Central memory CD4-positive, alpha-beta T cell (primary cell): Measurements from ENCODE around the gene COMMD1.
"Not testable (repeated sequence)": the region's sequence is repeated elsewhere in the genome, so short reads cannot be mapped to it uniquely, and the experiment has no call there.

Source experiments
- DNase-seq: peaks from one replicate; pipeline ENCODE4 v3.0.0; 2022

Gene COMMD1

DNA sequence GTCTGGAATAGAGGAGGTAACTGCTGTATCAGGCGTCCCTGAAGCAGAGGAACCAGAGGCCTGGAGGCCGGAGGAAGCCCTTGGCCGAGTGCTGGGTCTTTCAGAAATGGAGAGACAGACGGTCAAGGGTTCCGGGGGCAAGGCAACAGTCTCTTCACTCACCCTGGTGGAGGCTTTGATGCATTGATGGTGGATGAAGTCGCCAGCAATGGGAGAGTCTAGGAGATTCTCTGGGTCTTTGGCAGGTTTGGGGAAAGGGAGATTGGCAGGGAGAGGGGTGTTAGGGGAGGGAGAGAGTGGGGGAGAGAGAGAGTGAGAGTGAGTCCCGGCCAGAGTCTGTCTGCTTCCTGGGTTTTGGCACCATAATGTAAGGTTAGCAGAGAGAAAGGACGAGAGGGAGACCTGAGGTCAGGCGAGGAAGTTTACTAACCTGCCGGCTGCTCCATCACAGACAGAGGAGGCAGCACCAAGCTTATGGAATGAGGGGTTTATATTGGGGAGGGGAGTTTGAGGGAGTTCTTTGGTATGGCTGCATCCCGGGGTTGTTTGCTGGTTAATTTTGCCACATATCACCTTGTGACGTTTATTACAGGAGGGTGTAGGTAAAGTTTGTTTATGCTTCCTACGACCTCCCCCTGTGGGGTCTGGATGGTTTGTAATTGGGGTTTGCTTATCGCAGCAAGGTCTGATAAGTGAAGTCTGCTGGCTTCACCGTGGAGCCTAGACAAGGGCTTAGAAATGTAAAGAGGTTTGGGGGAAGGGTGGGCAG is 19.6 kb downstream of the COMMD1 start:
- no peak for DNase-seq

DNA sequence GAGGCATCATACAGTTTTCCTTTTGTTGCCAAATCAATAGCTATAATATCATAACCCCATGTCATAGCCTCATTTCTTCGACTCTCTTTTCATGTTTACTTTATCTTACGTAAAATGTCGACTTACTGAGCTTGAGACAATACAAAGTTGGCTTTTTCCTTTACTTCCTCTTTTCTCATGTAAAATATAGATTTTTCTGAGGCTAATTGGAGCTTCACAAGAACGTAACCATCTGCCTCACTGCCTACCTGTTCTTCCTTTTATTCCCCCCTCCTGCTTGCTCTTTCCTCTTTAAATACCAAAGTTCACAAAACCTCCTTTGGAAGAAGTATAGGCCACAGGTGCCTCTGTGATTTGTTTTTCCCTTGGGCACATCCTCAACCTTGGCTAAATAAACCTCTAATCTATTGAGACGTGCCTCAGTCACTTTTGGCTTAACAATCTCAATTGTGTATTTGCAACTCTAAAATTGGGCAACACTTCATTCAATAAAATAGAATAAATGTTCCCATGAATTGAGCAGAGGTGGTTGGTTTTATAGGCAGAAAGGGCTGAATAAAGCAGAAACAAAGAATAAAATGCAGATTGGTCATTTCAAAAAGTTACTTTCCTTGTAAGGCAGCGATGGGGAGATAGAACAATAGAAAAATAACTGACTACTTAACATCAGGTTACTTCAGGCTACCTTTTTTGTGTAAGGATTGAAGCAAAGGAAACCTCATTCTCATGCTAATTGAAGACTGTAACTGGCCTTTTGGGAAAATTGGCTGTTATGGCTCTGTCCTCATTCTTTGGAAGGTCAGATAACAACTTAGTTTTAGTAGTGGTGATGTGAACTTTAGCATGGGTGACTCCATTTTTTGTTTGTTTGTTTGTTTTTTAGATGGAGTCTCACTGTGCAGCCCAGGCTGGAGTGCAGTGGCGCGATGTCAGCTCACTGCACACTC is 21.3 kb downstream of the COMMD1 start:
- no peak for DNase-seq

DNA sequence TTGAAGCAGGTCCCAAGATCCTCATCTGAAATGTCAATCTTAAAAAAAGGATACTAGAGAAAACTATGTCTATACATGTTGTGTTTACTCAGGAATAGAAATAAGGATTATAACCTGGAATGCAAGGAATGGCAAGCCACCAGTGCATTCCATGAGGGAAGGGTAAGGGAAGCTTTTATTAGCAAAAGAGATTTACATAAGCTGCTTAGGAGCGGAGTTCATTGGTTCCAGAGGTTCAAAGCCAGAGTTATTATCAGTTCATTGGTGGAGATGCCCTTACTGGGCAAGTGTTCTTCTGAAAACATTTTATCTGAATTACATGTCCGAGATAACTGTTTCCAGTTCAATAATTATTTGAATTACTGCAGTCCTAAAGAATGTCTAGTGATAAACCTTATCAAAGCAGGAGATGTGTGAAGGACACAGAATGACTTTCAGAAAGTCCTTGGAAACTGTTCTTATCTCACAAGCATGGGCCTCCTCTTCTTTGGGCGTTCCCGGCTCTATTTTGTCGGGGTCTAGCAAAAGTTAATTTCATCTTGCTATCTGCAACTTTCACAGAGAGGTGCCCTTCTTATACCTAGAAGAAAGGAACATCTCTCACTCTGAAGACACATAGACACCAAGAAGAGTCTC is 23.5 kb downstream of the COMMD1 start:
- DNase-seq: no peak

DNA sequence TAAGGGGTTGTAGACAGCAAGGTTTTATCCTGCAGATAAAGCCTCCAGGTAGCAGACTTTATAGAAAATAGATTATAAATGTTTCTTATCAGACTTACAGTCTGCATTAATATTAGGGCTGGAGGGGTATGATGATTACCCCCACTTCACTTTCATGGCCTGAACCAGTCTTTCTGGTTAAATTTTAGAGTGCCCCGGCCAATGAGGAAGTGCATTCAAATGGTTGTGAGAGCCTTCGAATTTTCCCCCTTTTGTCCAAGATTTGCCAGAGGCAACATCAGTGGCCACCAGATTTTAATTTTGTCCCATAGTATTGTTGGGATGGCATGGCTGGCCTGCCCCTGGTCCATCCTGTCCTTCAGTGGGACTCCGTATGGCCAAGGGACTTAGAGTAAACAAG is 31.6 kb downstream of the COMMD1 start:
- no peak for DNase-seq

DNA sequence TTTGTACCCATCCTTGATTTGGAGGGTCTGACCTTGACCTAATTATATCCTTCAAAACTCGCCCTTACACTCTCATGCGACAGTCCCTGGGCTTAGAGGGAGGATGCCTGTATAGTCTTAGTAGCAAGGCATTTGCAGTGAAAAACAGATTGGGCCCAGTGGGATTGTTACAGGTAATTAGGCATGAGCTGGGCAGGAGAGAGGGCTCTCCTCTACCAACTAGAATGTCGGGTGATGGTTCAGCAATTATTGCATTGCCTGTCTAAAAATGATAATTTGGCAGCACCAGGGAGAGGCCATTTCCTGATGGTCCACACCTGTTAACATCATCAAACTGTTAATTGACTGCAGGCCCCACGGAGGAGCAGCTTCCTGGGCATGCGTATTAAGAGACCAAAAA is 32.4 kb downstream of the COMMD1 start:
- no peak for DNase-seq

DNA sequence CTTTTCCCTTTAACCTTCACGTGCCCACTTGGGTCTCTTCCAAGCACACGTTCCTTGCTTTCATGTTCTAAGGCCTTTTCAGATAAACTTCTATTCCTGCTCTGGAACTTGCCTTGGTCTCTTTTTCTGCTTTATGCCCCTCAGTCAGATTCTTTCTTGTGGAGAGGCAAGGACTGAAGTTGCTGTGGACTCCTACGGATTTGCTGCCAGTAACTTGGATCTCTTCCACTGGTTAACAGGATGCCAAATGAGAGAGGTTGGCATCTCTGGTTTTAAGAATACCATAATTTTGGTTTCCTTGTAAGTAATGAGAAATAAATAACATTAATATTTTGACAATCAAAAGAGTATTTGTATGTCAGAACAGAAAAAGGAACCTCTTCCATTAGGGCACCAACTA is 33.0 kb downstream of the COMMD1 start:
- DNase-seq: no peak

DNA sequence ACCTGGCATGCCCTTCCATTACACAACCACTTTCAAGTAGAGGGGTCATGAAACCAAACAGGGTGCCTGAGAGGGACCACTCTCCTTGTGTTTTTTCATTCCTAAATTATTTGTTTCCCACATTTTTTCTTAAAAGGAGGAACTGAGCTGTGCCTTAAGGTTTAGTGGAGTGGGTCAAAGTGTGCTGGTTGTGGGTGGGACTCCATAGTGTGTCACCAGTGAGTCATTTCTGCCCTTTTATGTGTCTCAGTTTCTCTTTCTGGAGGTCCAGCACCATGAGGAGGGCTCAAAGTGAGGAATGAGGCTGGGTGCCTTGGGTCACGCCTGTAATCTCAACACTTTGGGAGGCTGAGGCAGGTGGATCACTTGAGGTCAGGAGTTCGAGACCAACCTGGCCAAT is 37.8 kb downstream of the COMMD1 start:
- DNase-seq: no peak

DNA sequence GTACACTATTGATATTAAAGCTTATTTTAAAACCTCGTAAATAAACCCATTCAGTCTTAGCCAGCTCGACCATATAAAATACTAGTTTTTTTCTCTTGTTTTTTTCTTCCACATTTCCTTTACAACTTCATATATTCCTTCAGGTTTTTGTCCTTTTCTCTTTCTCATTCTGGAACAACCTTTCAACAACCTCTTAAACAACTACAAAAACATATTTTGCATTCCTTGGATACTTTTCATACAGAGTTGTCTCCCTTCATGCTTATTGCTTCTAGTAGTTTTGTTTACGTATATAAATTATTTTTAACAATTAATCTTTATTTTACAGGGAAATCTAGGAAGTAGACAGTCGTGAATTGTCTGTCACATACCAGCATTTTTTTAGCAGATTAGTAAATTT is 41.2 kb downstream of the COMMD1 start:
- DNase-seq: no peak

DNA sequence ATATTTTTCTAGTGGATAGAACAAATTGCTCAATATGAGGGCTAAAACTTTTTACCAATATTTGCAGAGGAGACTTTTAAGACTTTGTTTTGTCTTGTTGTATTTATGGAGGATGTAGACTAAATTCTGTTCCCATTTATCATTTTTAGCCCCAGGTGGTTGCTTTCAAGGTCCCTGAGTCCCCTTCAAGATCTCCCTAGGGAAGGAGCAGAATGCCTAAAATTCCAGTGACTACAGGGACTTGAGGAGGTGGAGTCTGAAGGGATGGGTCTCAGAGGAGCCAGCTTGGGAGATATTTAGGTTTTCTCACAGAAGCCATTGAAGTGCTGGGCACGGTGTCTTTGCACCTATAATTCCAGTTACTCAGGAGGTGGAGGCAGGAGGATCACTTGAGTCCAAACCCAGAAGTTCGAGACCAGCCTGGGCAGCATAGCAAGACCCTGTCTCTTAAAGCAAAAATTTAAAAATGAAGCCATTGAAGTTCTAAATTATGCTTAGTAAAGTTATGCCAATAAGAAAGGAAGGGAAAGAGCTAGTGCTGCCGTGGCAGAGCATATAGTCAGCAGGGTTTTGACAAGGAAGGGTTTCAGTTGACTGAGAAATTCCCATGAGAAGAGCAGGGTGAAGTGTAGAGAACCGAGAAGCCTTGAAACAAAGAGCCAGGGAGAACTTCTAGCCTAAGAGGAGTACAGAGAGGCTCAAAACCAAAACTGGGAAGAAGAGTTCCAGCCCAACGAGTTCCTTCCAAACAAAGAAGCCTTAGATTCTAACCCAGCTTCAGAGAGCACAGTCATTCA is 43.4 kb downstream of the COMMD1 start:
- no peak for DNase-seq

DNA sequence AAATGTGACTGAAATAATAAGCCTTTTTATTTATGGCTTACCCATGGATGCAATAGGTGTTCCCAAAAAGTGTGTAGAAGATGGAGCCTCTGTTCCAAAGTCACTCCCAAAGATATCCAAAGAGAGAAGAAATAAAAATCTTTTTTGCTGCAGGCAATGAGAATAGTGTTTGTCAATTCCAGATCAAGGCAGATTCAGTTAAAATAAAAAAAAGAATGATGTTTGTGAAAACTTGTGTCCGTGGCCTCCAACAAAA is 43.9 kb downstream of the COMMD1 start:
- DNase-seq: no peak

DNA sequence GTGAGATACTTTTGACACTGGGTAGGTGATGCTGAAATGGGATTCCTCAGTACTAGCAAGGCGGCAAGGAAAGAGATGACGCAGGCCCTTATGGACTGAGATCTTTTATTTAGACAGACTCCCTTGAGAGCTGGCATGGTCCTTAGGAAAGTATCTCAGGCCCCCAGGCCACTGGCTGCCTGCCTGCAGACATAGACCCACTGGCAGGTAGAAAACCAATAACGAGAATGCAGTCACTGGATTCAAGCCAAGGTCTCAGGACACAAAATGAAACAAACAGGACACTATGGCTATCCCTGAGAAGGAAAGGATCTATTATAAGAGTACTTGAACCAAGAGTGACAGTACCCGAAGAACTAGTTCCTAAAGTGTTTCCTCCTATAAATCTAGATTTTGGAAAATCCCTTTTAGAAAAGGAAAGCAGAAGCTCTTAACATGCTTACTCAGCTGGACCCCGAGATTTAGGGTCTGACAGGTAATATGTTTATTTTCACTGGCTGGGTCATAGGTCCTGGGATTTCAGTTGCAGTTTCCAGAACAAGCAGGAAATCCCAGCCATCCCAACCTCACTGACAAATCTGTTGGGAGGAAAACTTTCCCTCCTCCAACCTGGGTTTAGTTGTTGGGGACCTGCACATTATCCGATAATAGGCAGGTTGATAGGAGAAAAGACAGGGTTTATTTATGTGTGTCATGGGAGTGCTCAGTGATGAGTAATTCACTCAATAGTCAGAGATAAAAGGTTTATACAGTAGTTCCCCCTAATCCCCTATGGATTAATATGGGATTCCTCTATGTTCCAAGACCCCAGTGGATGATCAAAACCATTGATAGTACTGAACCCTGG is 44.5 kb downstream of the COMMD1 start:
- DNase-seq: no peak

DNA sequence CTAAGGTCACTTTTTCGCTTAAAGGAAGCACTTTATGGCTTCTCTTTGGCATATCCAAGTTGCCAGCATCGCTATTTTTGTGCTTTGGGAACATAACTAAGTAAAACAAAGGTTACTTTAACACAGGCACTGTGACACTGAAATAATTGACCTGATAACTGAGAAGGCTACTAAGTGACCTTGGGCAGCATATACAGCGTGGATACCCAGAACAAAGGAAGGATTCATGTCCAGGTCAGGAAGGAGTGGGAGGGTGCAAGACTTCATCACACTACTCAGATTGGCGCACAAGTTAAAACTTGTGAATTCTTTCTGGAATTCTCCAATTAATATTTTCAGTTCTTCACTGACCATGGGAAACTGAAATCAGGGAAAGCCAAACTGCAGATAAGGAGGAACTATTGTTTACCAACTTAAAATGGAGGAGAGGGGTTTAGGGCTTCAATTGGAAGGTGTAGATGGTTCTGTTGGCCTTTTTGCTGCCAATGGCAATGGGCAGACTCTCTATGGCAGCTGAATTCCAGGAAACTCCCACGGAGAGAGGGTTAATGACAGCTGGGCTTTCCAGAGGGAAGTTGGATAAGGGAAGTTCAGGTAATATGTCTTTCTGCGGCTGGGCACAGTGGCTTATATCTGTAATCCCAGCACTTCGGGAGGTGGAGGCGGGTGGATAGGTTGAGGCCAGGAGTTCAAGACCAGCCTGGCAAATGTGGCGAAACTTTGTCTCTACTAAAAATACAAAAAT is 45.3 kb downstream of the COMMD1 start:
- DNase-seq: no peak

DNA sequence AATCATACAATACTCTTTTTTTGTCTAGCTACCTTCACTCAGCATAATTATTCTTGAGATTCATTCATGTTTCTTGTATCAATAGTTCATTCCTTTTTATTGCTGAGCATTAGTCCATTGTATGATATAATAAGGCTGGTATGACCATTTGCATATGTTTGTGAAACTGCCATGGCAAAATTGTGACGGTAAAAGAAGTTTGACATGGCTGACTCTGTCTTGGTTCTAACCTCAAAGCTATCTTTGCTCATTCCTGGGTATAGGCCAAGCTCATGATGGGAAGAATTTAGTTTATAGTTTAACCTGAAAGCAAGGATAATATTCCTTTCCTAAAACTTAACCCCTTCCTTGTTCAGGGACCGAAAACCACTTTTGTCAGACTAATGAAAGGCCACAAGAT is 46.4 kb downstream of the COMMD1 start:
- no peak for DNase-seq

DNA sequence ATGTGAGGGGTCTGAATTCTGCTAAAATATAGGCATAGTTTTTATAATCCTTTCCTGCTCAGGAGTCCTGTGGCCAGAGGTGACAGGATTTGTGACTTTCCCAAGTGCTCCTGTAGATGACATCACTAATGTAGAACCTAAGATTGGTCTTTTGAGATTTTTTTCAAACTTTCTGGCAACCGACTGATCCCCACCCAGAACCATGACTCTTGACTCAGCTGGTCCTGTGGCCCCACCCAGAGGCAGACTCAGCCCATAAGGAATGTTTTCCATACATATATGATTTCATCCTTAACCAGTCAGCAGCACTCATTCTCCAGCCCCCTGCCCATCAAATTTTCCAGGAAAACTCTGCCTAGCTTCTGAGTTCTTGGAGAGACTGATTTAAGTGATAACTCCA is 46.8 kb downstream of the COMMD1 start:
- DNase-seq: no peak

DNA sequence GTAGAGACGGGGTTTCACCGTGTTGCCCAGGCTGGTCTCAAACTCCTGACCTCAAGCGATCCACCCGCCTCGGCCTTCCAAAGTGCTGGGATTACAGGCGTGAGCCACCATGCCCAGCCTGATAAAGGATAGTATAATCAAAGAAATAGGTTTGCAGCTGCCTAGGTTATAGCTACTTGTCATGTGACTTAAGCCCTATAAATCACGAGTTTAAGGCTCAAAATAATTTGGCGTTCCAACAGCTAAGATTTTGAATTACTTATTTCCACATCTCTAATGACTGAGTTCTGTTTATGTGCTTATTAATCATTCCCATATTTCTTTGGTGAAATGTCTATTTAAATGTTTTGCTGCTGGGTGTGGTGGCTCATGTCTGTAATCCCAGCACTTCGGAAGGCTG is 49.4 kb downstream of the COMMD1 start:
- not testable (repeated sequence) for DNase-seq

DNA sequence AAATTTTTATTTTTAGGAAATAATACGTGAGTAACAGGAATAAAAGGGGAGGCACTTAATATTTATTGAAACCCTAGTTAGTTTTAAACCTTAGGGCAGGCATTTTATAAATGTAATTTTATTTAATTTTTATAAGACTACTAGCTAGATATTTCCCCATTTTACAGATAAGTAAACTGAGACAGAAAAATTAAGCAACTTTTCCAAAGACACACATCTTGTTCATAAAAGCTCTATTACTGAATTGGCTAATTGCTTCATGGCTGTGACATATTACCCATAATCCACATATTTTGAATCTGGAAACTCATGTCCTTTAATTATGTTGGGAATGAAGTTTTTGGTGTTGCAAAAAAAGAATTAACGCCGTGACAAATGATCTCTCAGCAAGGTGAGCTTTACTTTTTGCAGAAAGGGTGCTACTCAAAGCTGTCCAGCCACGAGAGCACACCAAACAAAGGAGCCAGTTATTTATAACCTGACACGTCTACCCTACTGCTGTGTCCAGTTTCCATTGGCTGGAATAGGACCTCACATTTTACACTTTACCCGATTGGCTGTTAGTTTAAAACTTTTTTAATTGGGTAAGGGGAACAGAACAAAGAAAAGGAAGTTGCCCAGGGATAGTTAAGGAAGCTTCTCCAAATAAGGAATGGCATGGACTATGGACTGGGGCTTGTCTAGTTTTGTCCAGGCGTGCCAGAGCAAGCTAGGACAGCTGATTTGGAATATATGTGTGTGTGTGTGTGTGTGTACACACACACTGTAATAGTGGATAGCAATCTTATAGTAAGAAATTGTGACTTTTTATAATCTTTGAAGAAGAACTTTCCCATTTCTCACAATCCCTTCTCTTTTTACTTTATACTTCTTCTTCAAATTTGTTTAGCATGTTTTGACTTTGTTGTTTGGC is 54.2 kb downstream of the COMMD1 start:
- no peak for DNase-seq

DNA sequence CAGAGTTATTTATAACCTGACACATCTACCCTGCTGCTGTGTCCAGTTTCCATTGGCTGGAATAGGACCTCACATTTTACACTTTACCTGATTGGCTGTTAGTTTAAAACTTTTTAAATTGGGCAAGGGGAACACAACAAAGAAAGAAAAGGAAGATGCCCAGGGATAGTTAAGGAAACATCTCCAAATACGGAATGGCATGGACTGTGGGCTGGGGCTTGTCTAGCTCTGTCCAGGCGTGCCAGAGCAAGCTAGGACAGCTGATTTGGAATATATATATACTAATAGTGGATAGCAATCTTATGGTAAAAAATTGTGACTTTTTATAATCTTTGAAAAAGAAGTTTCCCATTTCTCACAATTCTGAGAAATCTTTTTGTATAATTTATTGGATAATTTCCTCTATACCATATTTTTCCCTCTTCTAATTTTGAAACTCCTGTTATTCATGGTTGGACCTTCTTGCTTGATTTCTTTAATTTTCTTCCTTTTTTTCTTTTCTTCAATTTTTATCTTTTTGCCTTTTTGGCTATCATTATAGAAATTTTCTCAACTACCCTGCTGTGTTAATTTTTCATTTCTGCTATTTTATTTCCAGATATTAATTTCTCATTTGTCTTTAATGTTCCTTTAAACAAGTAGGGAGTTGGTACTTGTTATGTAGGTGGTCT is 55.9 kb downstream of the COMMD1 start:
- no peak for DNase-seq

DNA sequence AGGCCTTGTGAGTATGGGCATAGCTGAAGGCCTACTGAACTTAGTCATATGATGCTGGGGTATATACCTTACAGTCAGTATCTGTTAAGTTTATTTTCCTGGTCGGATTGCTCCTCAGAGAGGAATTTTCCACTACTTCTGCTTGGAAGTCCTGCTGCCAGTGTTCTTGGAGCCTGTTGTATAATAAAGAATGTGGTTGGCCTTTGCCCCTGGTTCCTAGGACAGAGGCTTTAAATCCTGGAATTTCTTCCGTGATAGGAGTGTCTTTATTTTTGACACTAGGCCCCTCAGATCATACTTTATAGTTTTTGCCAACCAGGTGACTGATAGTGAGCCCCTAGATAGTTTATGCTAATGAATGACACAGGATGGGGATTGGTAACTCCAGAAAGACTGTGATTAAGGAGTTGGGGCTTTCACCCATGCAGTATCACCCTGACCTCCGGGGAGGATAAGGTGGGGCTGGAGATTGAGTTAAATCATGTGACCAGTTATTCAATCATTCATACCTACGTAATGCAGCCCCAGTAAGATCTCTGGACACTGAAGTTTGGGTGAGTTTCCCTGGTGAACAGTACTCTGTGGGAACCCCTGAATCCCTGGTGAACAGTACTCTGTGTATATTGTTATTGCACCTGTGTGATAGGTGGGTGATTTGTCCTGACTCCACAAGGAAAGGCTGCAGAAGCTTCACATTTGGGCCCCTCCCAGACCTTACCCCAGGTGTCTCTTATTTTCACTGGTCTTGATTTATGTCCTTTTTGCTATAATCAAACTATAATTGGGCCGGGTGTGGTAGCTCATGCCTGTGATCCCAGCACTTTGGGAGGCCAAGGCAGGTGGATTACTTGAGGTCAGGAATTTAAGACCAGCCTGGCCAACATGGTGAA is 56.9 kb downstream of the COMMD1 start:
- no peak for DNase-seq
